Omental fat pad (tissue), 4 donors: ENCODE measurements around the gene ETHE1. TPM values are rescaled to one million over a fixed set of nuclear protein-coding genes. Genes with fewer than 3 reads are reported as not detected.

Source experiments
- ATAC-seq: fragments of 150-250 bp; one replicate; pipeline ENCODE4 v1.9.1; 2016; ENCODE audit warnings: mild to moderate bottlenecking, moderate library complexity; ENCODE audit not compliant: low FRiP score
- DNase-seq: peaks from one replicate; pipeline ENCODE4 v3.0.0-alpha.2; 2019; ENCODE audit warnings: low spot score
- total RNA-seq, 4 donors: library from RNA; depleted of rRNA; stranded (reverse); fragments of >200 nt; gene quantifications; one replicate each; pipeline ENCODE4 v1.1.0, GENCODE V29; 2016
- TF ChIP-seq, protein P1 (sequence below), 3 donors: fragments of 450-650 bp; IDR thresholded peaks; one replicate each; pipeline ENCODE4 v1.5.1; 2016 to 2017; ENCODE audit warnings: antibody characterized with exemption in 3 of 3, mild to moderate bottlenecking in 3 of 3, moderate library complexity in 2 of 3

The ETHE1 gene
- total RNA-seq, 4 donors from 2014 or later = 32.4 to 52.3 (median 41.3) TPM

DNA sequence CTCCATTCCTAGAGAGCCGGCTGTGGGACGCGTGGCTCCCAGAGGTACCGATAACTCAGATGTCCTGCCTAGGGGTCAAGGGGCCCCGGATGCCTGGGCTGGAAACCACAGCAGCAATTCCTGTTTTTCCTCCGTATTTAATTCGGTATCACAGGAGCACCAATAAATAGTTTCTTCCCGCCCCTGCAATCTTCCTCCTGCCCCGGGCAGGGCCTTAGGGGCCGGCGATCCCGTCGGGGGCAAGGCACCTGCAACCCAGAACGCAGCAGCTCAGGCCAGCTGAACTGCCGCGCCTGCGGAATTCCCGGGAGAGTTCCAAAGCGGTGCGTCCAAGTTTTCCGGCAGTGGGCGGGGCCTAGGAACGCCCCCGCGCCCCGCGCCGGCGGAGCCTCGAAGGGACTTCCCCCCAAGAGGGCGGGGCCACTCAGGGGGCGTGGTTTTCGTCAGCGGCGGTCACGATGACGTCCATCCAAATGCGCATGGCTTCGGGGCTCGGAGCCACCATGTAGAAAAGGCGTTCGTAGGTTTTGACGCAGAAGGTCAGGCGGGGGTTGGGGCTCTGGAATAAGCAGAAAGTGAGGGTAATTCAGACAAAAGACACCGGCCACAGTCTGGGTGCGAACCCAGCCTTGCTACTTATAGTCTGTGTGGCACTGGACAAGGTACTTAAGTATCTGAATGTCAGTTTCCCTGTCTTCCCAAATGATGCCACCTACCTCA lies 51.9 kb downstream of the ETHE1 start:
- peak; percentile 95 for ATAC-seq

DNA sequence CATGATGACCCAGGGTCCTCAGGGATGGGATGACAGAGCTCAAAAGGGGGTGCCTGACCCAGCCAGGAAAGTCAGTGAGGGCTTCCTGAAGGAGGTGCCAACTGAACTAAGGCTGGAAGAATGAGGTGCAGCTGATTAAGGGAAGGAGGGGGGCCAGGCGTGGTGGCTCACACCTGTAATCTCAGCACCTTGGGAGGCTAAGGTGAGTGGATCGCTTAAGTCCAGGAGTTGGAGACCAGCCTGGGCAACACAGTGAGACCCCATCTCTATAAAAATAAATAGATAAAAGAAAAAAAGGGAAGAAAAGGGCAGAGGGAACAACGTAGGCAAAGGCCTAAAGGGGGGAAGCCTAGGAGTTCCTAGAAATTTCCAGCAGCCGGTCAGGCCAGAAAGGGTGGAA lies 52.5 kb downstream of the ETHE1 start:
- no peak for DNase-seq
- no peak for ATAC-seq
- TF ChIP-seq, protein P1, sequence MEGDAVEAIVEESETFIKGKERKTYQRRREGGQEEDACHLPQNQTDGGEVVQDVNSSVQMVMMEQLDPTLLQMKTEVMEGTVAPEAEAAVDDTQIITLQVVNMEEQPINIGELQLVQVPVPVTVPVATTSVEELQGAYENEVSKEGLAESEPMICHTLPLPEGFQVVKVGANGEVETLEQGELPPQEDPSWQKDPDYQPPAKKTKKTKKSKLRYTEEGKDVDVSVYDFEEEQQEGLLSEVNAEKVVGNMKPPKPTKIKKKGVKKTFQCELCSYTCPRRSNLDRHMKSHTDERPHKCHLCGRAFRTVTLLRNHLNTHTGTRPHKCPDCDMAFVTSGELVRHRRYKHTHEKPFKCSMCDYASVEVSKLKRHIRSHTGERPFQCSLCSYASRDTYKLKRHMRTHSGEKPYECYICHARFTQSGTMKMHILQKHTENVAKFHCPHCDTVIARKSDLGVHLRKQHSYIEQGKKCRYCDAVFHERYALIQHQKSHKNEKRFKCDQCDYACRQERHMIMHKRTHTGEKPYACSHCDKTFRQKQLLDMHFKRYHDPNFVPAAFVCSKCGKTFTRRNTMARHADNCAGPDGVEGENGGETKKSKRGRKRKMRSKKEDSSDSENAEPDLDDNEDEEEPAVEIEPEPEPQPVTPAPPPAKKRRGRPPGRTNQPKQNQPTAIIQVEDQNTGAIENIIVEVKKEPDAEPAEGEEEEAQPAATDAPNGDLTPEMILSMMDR (IDR thresholded peaks at IDR 0.05) = no peak

More for the DNA sequence above, 51.9 kb downstream of the ETHE1 start:
- DNase-seq = peak; percentile 90
- TF ChIP-seq, protein P1 (IDR thresholded peaks at IDR 0.05) = no peak

DNA sequence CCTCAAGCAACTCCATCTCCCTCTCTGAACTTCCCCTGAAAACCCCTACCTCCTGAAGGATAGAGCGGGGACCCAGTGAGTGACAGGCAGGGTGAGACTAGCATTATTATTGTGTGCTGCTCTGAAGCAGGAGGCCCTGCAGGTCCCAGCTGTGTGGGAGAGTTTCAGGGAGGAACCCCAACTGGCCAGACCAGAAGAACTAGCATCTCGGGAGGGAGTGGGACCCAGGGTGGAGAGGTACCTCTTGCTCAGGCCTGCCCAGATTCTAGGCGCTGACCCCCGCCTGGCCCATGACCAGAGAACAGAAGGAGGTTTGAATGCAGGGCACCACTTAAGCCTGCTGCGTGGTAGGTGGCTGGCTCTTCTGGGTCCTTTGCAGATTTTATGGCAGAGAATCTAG lies 55.9 kb downstream of the ETHE1 start:
- no peak for DNase-seq
- no peak for ATAC-seq
- TF ChIP-seq, protein P1 (IDR thresholded peaks at IDR 0.05) = no peak

DNA sequence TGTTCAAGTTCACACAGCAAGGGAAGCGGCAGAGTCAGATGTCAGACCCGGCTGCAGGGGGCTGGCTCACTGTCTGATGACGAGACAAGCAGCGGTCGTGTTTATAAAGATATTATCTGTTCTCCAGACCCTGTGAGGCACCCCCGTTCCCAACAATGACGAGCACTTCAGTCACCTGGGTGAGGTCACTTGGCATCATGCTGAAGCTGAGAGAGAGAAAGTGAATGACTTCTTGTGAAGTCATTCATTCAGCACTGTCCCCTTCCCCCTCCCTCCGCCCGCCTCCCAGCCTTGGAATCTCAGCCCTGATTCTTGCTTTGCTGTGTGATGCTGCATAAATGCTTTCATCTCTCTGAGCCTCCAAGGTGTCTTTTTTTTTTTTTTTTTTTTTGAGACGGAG lies 56.7 kb downstream of the ETHE1 start:
- no peak for DNase-seq
- TF ChIP-seq, protein P1 (IDR thresholded peaks at IDR 0.05) = no peak

DNA sequence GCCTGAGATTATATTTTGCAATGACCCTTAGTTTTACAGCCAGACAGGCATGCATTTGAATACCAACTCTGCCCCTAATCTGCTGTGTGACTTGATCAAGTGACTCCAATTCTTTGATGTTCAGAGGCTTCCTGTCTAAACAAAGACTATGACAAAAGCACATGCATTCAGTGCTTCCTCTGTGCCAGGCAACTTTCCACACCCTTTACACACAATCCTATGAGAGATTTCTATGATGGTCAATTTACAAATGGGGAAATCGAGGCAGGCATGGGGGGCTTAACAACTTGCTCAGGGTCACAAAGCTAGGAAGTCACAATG lies 57.9 kb downstream of the ETHE1 start:
- TF ChIP-seq, protein P1 (IDR thresholded peaks at IDR 0.05) = no peak
- ATAC-seq (no peak), DNase-seq (no peak)

More for the DNA sequence above, 56.7 kb downstream of the ETHE1 start:
- no peak for ATAC-seq

DNA sequence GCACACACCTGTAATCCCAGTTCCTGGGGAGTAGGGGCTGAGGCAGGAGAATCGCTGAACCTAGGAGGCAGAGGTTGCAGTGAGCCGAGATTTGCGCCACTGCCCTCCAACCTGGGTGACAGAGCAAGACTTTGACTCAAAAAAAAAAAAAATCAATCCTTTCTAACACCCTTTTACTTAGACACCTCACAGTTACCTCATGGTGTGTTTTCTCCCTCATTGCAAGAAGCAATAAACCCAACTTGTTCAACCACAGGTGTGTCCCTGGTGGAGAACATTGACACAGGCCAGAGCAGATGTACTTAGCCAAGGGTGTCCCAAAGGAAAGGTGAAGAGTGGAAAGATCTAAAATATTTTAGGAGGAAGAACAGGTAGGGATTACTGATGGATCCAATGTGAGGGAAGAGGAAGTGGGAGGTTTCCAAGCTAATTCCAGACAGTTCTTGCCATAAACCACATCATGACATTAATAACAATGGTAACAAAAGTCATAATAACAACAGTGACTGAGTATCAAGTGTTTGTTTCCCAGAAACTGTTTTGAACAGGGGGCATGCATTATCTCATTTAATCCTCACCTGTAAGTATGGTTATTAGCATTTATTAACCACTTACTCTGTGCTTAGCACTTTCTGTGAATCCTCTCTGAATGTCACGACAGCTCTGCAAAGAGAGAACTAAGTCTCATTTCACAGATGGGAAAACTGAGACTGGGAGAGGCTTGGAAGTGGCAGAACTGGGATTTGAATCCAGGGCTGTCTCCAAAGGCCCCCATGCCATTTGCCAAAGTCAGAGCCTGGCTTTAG lies 58.4 kb downstream of the ETHE1 start:
- no peak for ATAC-seq

More for the DNA sequence above, 58.4 kb downstream of the ETHE1 start:
- DNase-seq = no peak
- TF ChIP-seq, protein P1 (IDR thresholded peaks at IDR 0.05) = no peak
